Progenitor cell of endocrine pancreas (in vitro differentiated cells): ENCODE results near the gene FANCC. TPM values are rescaled to one million over a fixed set of nuclear protein-coding genes. Genes with fewer than 3 reads are reported as not detected.
"Not testable (repeated sequence)": the region's sequence is repeated elsewhere in the genome, so short reads cannot be mapped to it uniquely, and the experiment has no call there.

Experiments used
- DNase-seq: peaks from one replicate; pipeline ENCODE4 v3.0.0; 2021; ENCODE audit warnings: low spot score; ENCODE audit not compliant: unreplicated experiment
- H3K27ac Mint-ChIP-seq: 2 replicates; pipeline ENCODE4 v1.8.0; 2021; ENCODE audit warnings: mild to moderate bottlenecking, moderate library complexity, mixed read lengths
- H3K27me3 Mint-ChIP-seq: 2 replicates; pipeline ENCODE4 v1.8.0; 2021; ENCODE audit warnings: mixed read lengths
- H3K36me3 Mint-ChIP-seq: 2 replicates; pipeline ENCODE4 v1.8.0; 2022; ENCODE audit warnings: mixed read lengths; ENCODE audit not compliant: insufficient read depth
- H3K4me1 Mint-ChIP-seq: 2 replicates; pipeline ENCODE4 v1.8.0; 2021; ENCODE audit warnings: low read depth, mixed read lengths
- H3K4me3 Mint-ChIP-seq: 2 replicates; pipeline ENCODE4 v1.8.0; 2021; ENCODE audit warnings: low read depth, mild to moderate bottlenecking, moderate library complexity, mixed read lengths
- H3K9me3 Mint-ChIP-seq: 2 replicates; pipeline ENCODE4 v1.8.0; 2021; ENCODE audit warnings: low read depth, mixed read lengths
- total RNA-seq: library from RNA; stranded (reverse); gene quantifications from 2 replicates; pipeline ENCODE4 v1.2.1, GENCODE V29; 2021
- TF ChIP-seq, protein P1 (sequence below): fragments of 200-600 bp; sonication (generic); IDR thresholded peaks from one replicate; pipeline ENCODE4 v1.5.0; 2021; ENCODE audit warnings: antibody characterized with exemption, mild to moderate bottlenecking; ENCODE audit not compliant: unreplicated experiment

Gene FANCC
- total RNA-seq, 1 donor from 2014 or later, result 28.9 TPM

GRCh38 chr9:95282332-95282731 lies 35.2 kb downstream of the FANCC start:
- Mint-ChIP-seq H3K27me3 (no peaks in the 10 kb centered on the region), H3K36me3 (no peaks in the 10 kb centered on the region), H3K4me3 (no peak overlapping the region), H3K4me1 (peaks cover 7% of the 10 kb centered on the region), H3K9me3 (peaks cover 14% of the 10 kb centered on the region), H3K27ac (no peak overlapping the region)
- DNase-seq, result no peak
- TF ChIP-seq, protein P1, sequence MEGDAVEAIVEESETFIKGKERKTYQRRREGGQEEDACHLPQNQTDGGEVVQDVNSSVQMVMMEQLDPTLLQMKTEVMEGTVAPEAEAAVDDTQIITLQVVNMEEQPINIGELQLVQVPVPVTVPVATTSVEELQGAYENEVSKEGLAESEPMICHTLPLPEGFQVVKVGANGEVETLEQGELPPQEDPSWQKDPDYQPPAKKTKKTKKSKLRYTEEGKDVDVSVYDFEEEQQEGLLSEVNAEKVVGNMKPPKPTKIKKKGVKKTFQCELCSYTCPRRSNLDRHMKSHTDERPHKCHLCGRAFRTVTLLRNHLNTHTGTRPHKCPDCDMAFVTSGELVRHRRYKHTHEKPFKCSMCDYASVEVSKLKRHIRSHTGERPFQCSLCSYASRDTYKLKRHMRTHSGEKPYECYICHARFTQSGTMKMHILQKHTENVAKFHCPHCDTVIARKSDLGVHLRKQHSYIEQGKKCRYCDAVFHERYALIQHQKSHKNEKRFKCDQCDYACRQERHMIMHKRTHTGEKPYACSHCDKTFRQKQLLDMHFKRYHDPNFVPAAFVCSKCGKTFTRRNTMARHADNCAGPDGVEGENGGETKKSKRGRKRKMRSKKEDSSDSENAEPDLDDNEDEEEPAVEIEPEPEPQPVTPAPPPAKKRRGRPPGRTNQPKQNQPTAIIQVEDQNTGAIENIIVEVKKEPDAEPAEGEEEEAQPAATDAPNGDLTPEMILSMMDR, result no peak

- Mint-ChIP-seq H3K4me3 (no peak overlapping the region), H3K4me1 (peaks cover 7% of the 10 kb centered on the region), H3K27ac (no peak overlapping the region), H3K9me3 (peaks cover 14% of the 10 kb centered on the region), H3K36me3 (no peaks in the 10 kb centered on the region), H3K27me3 (no peaks in the 10 kb centered on the region)
- TF ChIP-seq, protein P1, result no peak
- DNase-seq, result no peak
Measured at GRCh38 chr9:95280745-95281144, 36.8 kb downstream of the FANCC start.

DNA sequence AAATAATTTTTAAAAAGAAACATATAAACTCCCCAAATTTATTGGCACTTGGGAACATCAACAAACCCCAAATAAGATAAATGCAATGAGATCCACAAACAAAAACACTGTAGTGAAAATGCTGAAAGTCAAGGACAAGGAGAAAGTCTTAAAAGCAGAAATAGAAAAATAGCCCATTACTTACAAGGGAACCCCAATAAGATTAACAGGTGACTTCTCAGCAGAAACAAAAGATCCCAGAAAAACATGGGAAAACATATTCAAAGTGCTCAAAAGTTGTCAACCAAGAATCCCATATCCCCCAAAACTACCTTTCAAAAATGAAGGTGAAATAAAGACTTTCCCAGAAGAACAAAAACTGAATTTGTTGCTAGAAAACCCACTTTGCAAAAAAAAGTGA lies 40.0 kb downstream of the FANCC start:
- Mint-ChIP-seq H3K9me3 (peaks cover 14% of the 10 kb centered on the region), H3K27ac (no peak overlapping the region), H3K36me3 (peaks cover 1% of the 10 kb centered on the region), H3K27me3 (no peaks in the 10 kb centered on the region), H3K4me1 (no peaks in the 10 kb centered on the region), H3K4me3 (no peak overlapping the region)
- TF ChIP-seq, protein P1, result no peak
- no peak for DNase-seq

GRCh38 chr9:95276395-95276954 lies 41.0 kb downstream of the FANCC start:
- Mint-ChIP-seq H3K27ac (no peak overlapping the region), H3K4me1 (no peaks in the 10 kb centered on the region)

DNA sequence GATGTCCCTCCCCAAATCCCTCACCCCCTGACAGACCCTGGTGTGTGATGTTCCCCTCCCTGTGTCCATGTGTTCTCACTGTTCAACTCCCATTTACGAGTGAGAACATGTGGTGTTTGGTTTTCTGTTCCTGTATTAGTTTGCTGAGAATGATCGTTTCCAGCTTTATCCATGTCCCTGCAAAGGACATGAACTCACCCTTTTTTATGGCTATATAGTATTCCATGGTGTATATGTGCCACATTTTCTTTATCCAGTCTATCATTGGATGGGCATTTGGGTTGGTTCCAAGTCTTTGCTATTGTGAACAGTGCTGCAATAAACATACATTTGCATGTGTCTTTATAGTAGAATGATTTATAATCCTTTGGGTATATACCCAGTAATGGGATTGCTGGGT lies 43.3 kb downstream of the FANCC start:
- H3K27ac Mint-ChIP-seq, H3K9me3 Mint-ChIP-seq, H3K4me3 Mint-ChIP-seq: not testable (repeated sequence)

More at GRCh38 chr9:95276395-95276954, 41.0 kb downstream of the FANCC start:
- DNase-seq, result no peak
- peaks cover 14% of the 10 kb centered on the region for H3K9me3 Mint-ChIP-seq
- no peaks in the 10 kb centered on the region for H3K27me3 Mint-ChIP-seq
- TF ChIP-seq, protein P1, result no peak
- H3K4me3 Mint-ChIP-seq, result no peak overlapping the region
- peaks cover 1% of the 10 kb centered on the region for H3K36me3 Mint-ChIP-seq

DNA sequence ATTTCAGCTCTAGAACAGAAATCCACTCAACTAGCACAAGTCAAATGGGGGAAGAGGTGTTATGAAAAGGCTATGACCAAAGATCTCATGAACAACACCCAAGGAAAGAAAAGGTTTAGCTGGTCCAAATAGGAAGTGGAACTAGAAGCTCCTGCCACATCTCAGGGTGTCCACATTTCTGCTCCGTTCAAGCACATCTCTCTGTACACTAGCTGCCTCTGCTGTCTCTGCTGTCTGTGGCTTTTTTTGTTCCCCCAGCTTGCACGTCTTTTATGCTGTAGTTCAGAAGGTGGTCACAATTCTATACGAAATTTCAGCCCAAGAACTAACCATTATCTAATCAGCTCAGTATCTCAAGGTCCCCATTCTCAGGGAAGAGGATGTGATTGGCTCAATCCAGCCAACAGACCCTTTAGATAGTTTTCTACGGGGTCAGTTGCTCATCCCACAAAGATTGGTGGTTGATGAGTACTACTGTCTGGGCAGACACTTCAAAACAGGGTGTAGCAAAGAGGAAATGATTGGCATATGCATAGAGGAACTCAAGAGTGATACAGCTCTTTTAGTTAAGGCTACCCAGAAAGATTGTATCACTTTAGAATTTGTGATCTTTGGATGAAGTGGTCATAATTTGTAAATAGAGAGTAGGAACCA lies 44.0 kb downstream of the FANCC start:
- no peaks in the 10 kb centered on the region for H3K27me3 Mint-ChIP-seq
- TF ChIP-seq, protein P1, result no peak
- H3K27ac Mint-ChIP-seq, result no peak overlapping the region
- no peak overlapping the region for H3K4me3 Mint-ChIP-seq
- peaks cover 5% of the 10 kb centered on the region for H3K36me3 Mint-ChIP-seq
- DNase-seq, result no peak
- H3K4me1 Mint-ChIP-seq, result peaks cover 23% of the 10 kb centered on the region
- H3K9me3 Mint-ChIP-seq, result peaks cover 3% of the 10 kb centered on the region

More for the DNA sequence above, 43.3 kb downstream of the FANCC start:
- not testable (repeated sequence) for DNase-seq, H3K36me3 Mint-ChIP-seq, H3K27me3 Mint-ChIP-seq
- H3K4me1 Mint-ChIP-seq, result peaks cover 17% of the 10 kb centered on the region
